ENCODE results near the gene PTPRN2. TPM values are rescaled to one million over a fixed set of nuclear protein-coding genes. Genes with fewer than 3 reads are reported as not detected.

The PTPRN2 gene
- total and polyA plus RNA-seq, 2 of the 13 experiments (the other 11 are each of a cell fraction or from before 2014, with no cell fraction given): 2.5 to 24.2 TPM

DNA sequence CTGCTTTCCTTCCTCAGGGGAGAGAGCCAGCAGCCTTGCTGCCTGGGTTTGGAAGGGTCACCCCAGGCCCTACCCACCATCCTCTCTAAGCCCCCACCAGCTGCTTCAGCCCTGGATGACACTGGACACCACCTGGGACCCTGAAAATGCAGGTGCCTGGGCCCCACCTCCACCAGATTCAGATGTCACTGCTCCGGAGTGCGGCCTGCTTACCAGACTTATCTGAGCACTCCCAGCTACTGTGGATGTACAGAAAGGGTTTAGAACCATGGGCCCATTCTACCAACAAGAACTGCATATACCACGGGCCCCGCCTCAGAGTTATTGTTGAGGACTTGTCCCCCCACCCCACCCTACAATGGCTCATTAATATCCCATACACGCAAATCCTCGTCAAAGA lies 172.3 kb downstream of the PTPRN2 start:
- Histone ChIP-seq H3K4me3 (replicated peaks in 1 of 3; ENCODE audit: insufficient read depth in 1 of 3, low read depth in 2 of 3, low read length in 3 of 3) (no peak overlapping the region), H3K9ac (ENCODE audit: insufficient read depth, low read depth, low read length) (no peak overlapping the region), H2AFZ (ENCODE audit: low read length) (no peak overlapping the region), H4K20me1 (ENCODE audit: insufficient read depth, low read length) (peaks cover 66% of the 10 kb centered on the region; the same call in 1 of the 2 replicates), H3K27ac (ENCODE audit: extremely low read length, insufficient read depth, low read length) (no peak overlapping the region), H3K79me2 (ENCODE audit: insufficient read depth, low read length) (no peaks in the 10 kb centered on the region), H3K4me1 (ENCODE audit: insufficient read depth, low read length) (0 out of 2 replicates have a peak, but pooled peaks cover 5% of the 10 kb centered on the region), H3K4me2 (ENCODE audit: low read depth, low read length) (no peak overlapping the region), H3K27me3 (ENCODE audit: control insufficient read depth in 1 of 2, insufficient read depth in 2 of 2, low read length in 2 of 2) (0 out of 5 replicates have a peak, but pooled peaks cover 0 to 1% of the 10 kb centered on the region in 2 experiments), H3K9me3 (ENCODE audit: low read length) (no peaks in the 10 kb centered on the region), H3K36me3 (replicated peaks in 1 of 2; ENCODE audit: control insufficient read depth in 1 of 2, insufficient read depth in 2 of 2, low read length in 2 of 2) (no peaks in the 10 kb centered on the region; a peak in 1 of 5 replicates)
- CTCF ChIA-PET (ENCODE audit: low intra/inter-chr PET ratio, low total read pairs): no interaction called here
- ATAC-seq (no peak), FAIRE-seq (no peak), DNase-seq (ENCODE audit: low spot score) (no peak)
- WGBS (ENCODE audit: low lambda C conversion rate): 92% methylated on average over 6 of the region's 6 CpGs
- intact Hi-C loops (cut with micrococcal nuclease; ENCODE audit: unreplicated experiment): no loop called here
- no TSS peak for BruUV-seq (replicated peaks)
- POLR2A ChIA-PET: no interaction called here
- in situ Hi-C loops (cut with HindIII; ENCODE audit: extremely low pct_ligation_motif_present, low pct_unique_long_range_greater_than_20kb): no loop called here
- TF ChIP-seq ZSCAN9 (CRISPR knock-in tag; IDR thresholded peaks at IDR 0.05; ENCODE audit: borderline replicate concordance) (no peak), TOE1 (CRISPR knock-in tag; IDR thresholded peaks at IDR 0.05) (no peak), ZNF432 (CRISPR knock-in tag; IDR thresholded peaks at IDR 0.05; ENCODE audit: borderline replicate concordance) (no peak)

DNA sequence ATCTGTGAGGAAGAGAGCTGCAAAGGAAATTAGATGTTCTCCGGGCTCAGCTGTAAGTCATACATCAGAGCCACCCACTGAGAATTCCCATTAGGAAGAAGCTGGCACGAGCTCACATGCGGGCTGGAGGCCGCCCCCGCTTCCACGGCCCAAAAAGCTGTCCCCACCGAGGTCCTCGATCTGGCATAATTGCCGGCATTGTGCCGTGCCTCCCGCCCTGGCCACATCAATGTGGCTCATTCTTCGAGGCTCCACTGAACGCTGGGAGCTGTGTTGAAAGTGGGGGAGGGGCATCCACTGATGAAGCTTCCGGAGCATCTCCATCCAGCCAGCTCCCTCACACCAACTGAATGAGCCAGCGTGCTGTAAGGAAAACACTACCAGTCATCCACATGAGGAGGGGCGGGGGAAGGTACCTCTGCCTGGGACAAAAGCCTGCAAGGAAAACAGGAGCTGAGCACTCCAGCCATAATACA lies 173.1 kb downstream of the PTPRN2 start:
- ChIA-PET POLR2A (no interaction called here), CTCF (ENCODE audit: low intra/inter-chr PET ratio, low total read pairs) (no interaction called here)
- DNase-seq (ENCODE audit: low spot score): no peak
- WGBS (ENCODE audit: low lambda C conversion rate): 86% methylated on average over 8 of the region's 16 CpGs
- FAIRE-seq: no peak
- no peak for ATAC-seq
- Histone ChIP-seq H3K36me3 (replicated peaks in 1 of 2; ENCODE audit: control insufficient read depth in 1 of 2, insufficient read depth in 2 of 2, low read length in 2 of 2) (no peaks in the 10 kb centered on the region; a peak in 1 of 5 replicates), H3K9ac (ENCODE audit: insufficient read depth, low read depth, low read length) (no peak overlapping the region), H4K20me1 (ENCODE audit: insufficient read depth, low read length) (peaks cover 68% of the 10 kb centered on the region; the same call in 1 of the 2 replicates), H3K4me3 (replicated peaks in 1 of 3; ENCODE audit: insufficient read depth in 1 of 3, low read depth in 2 of 3, low read length in 3 of 3) (no peak overlapping the region), H3K9me3 (ENCODE audit: low read length) (no peaks in the 10 kb centered on the region), H3K27me3 (ENCODE audit: control insufficient read depth in 1 of 2, insufficient read depth in 2 of 2, low read length in 2 of 2) (0 out of 5 replicates have a peak, but pooled peaks cover 0 to 1% of the 10 kb centered on the region in 2 experiments), H3K4me1 (ENCODE audit: insufficient read depth, low read length) (no peaks in the 10 kb centered on the region), H3K4me2 (ENCODE audit: low read depth, low read length) (no peak overlapping the region), H3K27ac (ENCODE audit: extremely low read length, insufficient read depth, low read length) (no peak overlapping the region), H3K79me2 (ENCODE audit: insufficient read depth, low read length) (no peaks in the 10 kb centered on the region), H2AFZ (ENCODE audit: low read length) (no peak overlapping the region)
- TF ChIP-seq ZFP1 (CRISPR knock-in tag; IDR thresholded peaks at IDR 0.05) (no peak), ZFP62 (CRISPR knock-in tag; IDR thresholded peaks at IDR 0.05) (no peak), TBX2 (CRISPR knock-in tag; IDR thresholded peaks at IDR 0.05; ENCODE audit: borderline replicate concordance) (no peak), CCAR2 (optimal IDR thresholded peaks at IDR 0.05; ENCODE audit: low read depth, low read length) (no peak)
- TF ChIP-seq, protein P1, sequence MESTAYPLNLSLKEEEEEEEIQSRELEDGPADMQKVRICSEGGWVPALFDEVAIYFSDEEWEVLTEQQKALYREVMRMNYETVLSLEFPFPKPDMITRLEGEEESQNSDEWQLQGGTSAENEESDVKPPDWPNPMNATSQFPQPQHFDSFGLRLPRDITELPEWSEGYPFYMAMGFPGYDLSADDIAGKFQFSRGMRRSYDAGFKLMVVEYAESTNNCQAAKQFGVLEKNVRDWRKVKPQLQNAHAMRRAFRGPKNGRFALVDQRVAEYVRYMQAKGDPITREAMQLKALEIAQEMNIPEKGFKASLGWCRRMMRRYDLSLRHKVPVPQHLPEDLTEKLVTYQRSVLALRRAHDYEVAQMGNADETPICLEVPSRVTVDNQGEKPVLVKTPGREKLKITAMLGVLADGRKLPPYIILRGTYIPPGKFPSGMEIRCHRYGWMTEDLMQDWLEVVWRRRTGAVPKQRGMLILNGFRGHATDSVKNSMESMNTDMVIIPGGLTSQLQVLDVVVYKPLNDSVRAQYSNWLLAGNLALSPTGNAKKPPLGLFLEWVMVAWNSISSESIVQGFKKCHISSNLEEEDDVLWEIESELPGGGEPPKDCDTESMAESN (CRISPR knock-in tag; conservative IDR thresholded peaks at IDR 0.05): no peak
- TF ChIP-seq, protein P2, sequence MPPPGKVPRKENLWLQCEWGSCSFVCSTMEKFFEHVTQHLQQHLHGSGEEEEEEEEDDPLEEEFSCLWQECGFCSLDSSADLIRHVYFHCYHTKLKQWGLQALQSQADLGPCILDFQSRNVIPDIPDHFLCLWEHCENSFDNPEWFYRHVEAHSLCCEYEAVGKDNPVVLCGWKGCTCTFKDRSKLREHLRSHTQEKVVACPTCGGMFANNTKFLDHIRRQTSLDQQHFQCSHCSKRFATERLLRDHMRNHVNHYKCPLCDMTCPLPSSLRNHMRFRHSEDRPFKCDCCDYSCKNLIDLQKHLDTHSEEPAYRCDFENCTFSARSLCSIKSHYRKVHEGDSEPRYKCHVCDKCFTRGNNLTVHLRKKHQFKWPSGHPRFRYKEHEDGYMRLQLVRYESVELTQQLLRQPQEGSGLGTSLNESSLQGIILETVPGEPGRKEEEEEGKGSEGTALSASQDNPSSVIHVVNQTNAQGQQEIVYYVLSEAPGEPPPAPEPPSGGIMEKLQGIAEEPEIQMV (CRISPR knock-in tag; IDR thresholded peaks at IDR 0.05; ENCODE audit: low read depth): no peak
- TF ChIP-seq, protein P3, sequence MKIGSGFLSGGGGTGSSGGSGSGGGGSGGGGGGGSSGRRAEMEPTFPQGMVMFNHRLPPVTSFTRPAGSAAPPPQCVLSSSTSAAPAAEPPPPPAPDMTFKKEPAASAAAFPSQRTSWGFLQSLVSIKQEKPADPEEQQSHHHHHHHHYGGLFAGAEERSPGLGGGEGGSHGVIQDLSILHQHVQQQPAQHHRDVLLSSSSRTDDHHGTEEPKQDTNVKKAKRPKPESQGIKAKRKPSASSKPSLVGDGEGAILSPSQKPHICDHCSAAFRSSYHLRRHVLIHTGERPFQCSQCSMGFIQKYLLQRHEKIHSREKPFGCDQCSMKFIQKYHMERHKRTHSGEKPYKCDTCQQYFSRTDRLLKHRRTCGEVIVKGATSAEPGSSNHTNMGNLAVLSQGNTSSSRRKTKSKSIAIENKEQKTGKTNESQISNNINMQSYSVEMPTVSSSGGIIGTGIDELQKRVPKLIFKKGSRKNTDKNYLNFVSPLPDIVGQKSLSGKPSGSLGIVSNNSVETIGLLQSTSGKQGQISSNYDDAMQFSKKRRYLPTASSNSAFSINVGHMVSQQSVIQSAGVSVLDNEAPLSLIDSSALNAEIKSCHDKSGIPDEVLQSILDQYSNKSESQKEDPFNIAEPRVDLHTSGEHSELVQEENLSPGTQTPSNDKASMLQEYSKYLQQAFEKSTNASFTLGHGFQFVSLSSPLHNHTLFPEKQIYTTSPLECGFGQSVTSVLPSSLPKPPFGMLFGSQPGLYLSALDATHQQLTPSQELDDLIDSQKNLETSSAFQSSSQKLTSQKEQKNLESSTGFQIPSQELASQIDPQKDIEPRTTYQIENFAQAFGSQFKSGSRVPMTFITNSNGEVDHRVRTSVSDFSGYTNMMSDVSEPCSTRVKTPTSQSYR (CRISPR knock-in tag; IDR thresholded peaks at IDR 0.05; ENCODE audit: borderline replicate concordance): peak; percentile 85
- no TSS peak for BruUV-seq (replicated peaks)
- in situ Hi-C loops (cut with HindIII; ENCODE audit: extremely low pct_ligation_motif_present, low pct_unique_long_range_greater_than_20kb): no loop called here
- intact Hi-C loops (cut with micrococcal nuclease; ENCODE audit: unreplicated experiment): no loop called here
